ENCODE results near the gene MTCL3.

The MTCL3 gene

GRCh38 chr6:127539272-127539671, 20.1 kb upstream of the MTCL3 start:
- TF ChIP-seq, protein P1, sequence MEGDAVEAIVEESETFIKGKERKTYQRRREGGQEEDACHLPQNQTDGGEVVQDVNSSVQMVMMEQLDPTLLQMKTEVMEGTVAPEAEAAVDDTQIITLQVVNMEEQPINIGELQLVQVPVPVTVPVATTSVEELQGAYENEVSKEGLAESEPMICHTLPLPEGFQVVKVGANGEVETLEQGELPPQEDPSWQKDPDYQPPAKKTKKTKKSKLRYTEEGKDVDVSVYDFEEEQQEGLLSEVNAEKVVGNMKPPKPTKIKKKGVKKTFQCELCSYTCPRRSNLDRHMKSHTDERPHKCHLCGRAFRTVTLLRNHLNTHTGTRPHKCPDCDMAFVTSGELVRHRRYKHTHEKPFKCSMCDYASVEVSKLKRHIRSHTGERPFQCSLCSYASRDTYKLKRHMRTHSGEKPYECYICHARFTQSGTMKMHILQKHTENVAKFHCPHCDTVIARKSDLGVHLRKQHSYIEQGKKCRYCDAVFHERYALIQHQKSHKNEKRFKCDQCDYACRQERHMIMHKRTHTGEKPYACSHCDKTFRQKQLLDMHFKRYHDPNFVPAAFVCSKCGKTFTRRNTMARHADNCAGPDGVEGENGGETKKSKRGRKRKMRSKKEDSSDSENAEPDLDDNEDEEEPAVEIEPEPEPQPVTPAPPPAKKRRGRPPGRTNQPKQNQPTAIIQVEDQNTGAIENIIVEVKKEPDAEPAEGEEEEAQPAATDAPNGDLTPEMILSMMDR (IDR thresholded peaks at IDR 0.05; ENCODE audit: unreplicated experiment) = no peak
- no peaks in the 10 kb centered on the region for H3K36me3 Mint-ChIP-seq (ENCODE audit: low read depth, unreplicated experiment)
- DNase-seq (ENCODE audit: low spot score) = no peak
- H3K4me1 Mint-ChIP-seq (ENCODE audit: unreplicated experiment) = peaks cover 6% of the 10 kb centered on the region
- no peak overlapping the region for H3K4me3 Mint-ChIP-seq (ENCODE audit: unreplicated experiment)
- H3K9me3 Mint-ChIP-seq (ENCODE audit: unreplicated experiment) = no peaks in the 10 kb centered on the region
- no peaks in the 10 kb centered on the region for H3K27me3 Mint-ChIP-seq (ENCODE audit: unreplicated experiment)
- no peak overlapping the region for H3K27ac Mint-ChIP-seq (ENCODE audit: unreplicated experiment)

DNA sequence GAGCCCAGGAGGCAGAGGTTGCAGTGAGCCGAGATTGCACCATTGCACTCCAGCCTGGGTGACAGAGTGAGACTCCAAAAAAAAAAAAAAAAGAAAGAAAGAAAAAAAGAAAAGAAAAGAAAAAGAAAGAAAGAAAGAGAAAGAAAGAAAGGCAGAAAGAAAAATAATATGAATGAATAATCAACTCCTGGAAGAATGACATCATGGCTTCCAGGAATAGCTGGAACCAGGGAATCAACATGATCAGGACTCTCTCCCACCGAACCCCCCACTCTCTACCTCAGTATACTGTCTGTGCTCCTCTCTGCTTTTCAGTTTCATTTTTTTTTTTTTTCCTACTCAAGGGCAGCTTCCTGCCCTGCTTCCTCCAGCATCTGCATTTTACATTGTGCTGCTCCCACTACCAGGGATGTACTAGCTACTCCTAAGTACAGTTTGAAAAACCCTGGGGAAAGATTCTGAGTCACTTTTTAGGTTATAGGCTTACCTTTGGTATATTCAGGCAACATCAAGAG, 19.7 kb upstream of the MTCL3 start:
- TF ChIP-seq, protein P1 (IDR thresholded peaks at IDR 0.05; ENCODE audit: unreplicated experiment) = no peak
- H3K4me1 Mint-ChIP-seq (ENCODE audit: unreplicated experiment) = peaks cover 11% of the 10 kb centered on the region
- H3K27me3 Mint-ChIP-seq (ENCODE audit: unreplicated experiment) = no peaks in the 10 kb centered on the region
- no peaks in the 10 kb centered on the region for H3K9me3 Mint-ChIP-seq (ENCODE audit: unreplicated experiment)
- no peak for DNase-seq (ENCODE audit: low spot score)
- no peaks in the 10 kb centered on the region for H3K36me3 Mint-ChIP-seq (ENCODE audit: low read depth, unreplicated experiment)
- H3K4me3 Mint-ChIP-seq (ENCODE audit: unreplicated experiment) = no peak overlapping the region
- H3K27ac Mint-ChIP-seq (ENCODE audit: unreplicated experiment) = peak overlapping the region; percentile 44

DNA sequence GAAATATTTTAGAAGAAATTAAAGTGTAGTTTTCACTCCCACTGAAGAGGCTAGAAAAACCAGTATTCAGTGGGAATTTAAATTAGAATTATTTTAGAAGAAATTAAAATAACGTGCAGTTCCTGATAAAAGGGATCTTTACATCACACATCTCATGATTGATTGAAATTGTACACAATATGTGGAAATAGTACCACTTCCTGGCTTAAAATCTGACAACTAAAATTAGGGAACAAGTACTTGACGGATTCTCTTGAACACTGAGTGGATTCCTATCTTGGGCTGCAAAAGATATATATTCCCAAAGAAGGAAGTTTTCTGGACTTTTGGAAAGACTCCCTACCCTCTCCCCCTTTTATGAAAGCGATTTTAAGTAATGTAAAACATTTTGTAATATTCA, 14.6 kb upstream of the MTCL3 start:
- TF ChIP-seq, protein P1 (IDR thresholded peaks at IDR 0.05; ENCODE audit: unreplicated experiment) = no peak
- DNase-seq (ENCODE audit: low spot score) = no peak
- no peaks in the 10 kb centered on the region for H3K36me3 Mint-ChIP-seq (ENCODE audit: low read depth, unreplicated experiment)
- no peak overlapping the region for H3K27ac Mint-ChIP-seq (ENCODE audit: unreplicated experiment)
- H3K4me1 Mint-ChIP-seq (ENCODE audit: unreplicated experiment) = peaks cover 8% of the 10 kb centered on the region
- H3K27me3 Mint-ChIP-seq (ENCODE audit: unreplicated experiment) = no peaks in the 10 kb centered on the region
- H3K4me3 Mint-ChIP-seq (ENCODE audit: unreplicated experiment) = no peak overlapping the region
- H3K9me3 Mint-ChIP-seq (ENCODE audit: unreplicated experiment) = no peaks in the 10 kb centered on the region

DNA sequence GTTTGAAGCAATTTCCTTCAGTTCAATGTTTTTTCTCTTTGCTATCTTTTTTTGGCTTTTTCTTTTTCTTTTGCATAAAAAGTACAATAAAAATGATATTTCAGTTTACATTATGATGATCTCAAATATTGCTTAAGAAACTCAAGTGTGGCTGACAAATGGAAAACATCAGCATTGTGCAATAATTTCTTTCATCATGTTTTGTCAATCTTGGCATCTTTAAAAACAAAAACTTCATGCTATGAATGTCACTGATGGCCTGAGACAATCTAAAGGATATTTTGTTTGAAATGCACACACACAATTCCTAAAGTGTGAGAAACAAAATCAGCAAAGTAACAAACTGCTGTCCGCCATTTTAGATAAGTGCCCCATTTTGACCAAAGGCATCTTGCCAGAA, 13.9 kb upstream of the MTCL3 start:
- Mint-ChIP-seq H3K36me3 (ENCODE audit: low read depth, unreplicated experiment) (no peaks in the 10 kb centered on the region), H3K27ac (ENCODE audit: unreplicated experiment) (no peak overlapping the region), H3K4me3 (ENCODE audit: unreplicated experiment) (no peak overlapping the region), H3K9me3 (ENCODE audit: unreplicated experiment) (no peaks in the 10 kb centered on the region), H3K27me3 (ENCODE audit: unreplicated experiment) (no peaks in the 10 kb centered on the region), H3K4me1 (ENCODE audit: unreplicated experiment) (peaks cover 7% of the 10 kb centered on the region)
- TF ChIP-seq, protein P1 (IDR thresholded peaks at IDR 0.05; ENCODE audit: unreplicated experiment) = no peak
- DNase-seq (ENCODE audit: low spot score) = no peak

DNA sequence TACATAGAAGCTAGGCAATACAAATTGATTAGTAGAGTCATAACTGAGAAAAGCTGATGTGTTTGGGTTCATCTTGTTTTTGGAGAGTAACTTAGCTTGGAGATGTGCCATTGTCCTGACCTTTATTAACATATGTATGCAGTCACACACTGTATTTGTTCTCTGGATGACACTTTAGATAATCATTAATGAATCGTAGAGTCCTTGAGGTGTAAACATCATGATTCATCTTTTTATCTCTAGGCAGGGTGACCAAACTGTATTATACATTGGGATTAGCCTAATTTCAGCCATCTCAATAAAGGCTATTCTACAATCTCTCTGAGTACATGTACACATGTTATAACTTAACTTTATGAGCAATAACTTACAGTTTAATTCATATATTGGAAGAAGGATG, 3.6 kb upstream of the MTCL3 start:
- no peak for DNase-seq (ENCODE audit: low spot score)
- H3K4me1 Mint-ChIP-seq (ENCODE audit: unreplicated experiment) = peaks cover 15% of the 10 kb centered on the region
- no peak overlapping the region for H3K27ac Mint-ChIP-seq (ENCODE audit: unreplicated experiment)
- H3K36me3 Mint-ChIP-seq (ENCODE audit: low read depth, unreplicated experiment) = no peaks in the 10 kb centered on the region
- H3K27me3 Mint-ChIP-seq (ENCODE audit: unreplicated experiment) = no peaks in the 10 kb centered on the region
- TF ChIP-seq, protein P1 (IDR thresholded peaks at IDR 0.05; ENCODE audit: unreplicated experiment) = no peak
- H3K4me3 Mint-ChIP-seq (ENCODE audit: unreplicated experiment) = no peak overlapping the region
- no peaks in the 10 kb centered on the region for H3K9me3 Mint-ChIP-seq (ENCODE audit: unreplicated experiment)
